Osteoblast (primary cell): ENCODE results near the gene EIF2AK3. TPM values are rescaled to one million over a fixed set of nuclear protein-coding genes. Genes with fewer than 3 reads are reported as not detected.

Experiments
- DNase-seq: peaks from one replicate; pipeline ENCODE4 v3.0.0; 2011; ENCODE audit warnings: low spot score, mixed read lengths; ENCODE audit not compliant: insufficient read length; ENCODE audit errors: missing footprints
- H2AFZ ChIP-seq: 2 replicates; pipeline ENCODE4 v1.6.0; 2011; ENCODE audit warnings: mild to moderate bottlenecking, low read length
- H3K27ac ChIP-seq: 2 replicates; pipeline ENCODE4 v1.5.1; 2011; ENCODE audit warnings: mild to moderate bottlenecking, low read depth, low read length, moderate library complexity
- H3K27me3 ChIP-seq: 2 replicates; pipeline ENCODE4 v1.6.0; 2012; ENCODE audit warnings: mild to moderate bottlenecking, control low read depth, inconsistent platforms, low read length, moderate library complexity; ENCODE audit not compliant: insufficient read depth
- H3K36me3 ChIP-seq: 2 replicates; pipeline ENCODE4 v1.5.1; 2011; ENCODE audit warnings: mild to moderate bottlenecking, low read length, control low read depth, moderate library complexity; ENCODE audit not compliant: insufficient read depth
- H3K4me1 ChIP-seq: 2 replicates; pipeline ENCODE4 v1.5.1; 2011; ENCODE audit warnings: mild to moderate bottlenecking, low read length, control low read depth, moderate library complexity; ENCODE audit not compliant: insufficient read depth
- H3K4me2 ChIP-seq: 2 replicates; pipeline ENCODE4 v1.6.0; 2011; ENCODE audit warnings: mild to moderate bottlenecking, low read length; ENCODE audit not compliant: insufficient read depth
- H3K4me3 ChIP-seq: fragments of 200-600 bp; sonication (generic); 3 replicates; pipeline ENCODE4 v1.5.1; 2012; ENCODE audit warnings: mild to moderate bottlenecking, low read length, inconsistent platforms; ENCODE audit not compliant: insufficient read depth
- H3K79me2 ChIP-seq: 2 replicates; pipeline ENCODE4 v1.6.0; 2012; ENCODE audit warnings: mild to moderate bottlenecking, low read length, control low read depth, inconsistent platforms; ENCODE audit not compliant: insufficient read depth
- H3K9me3 ChIP-seq: 2 replicates; pipeline ENCODE4 v1.5.1; 2011; ENCODE audit warnings: low read depth, low read length, control low read depth
- H4K20me1 ChIP-seq: 2 replicates; pipeline ENCODE4 v1.6.0; 2012; ENCODE audit warnings: mild to moderate bottlenecking, low read length, control low read depth; ENCODE audit not compliant: insufficient read depth
- CTCF ChIP-seq: IDR thresholded peaks from 2 replicates; pipeline ENCODE4 v1.5.1; 2011; ENCODE audit warnings: mild to moderate bottlenecking, low read depth, low read length, moderate library complexity; ENCODE audit errors: extremely low read depth
- total RNA-seq: library from RNA; depleted of rRNA; stranded (reverse); fragments of >200 nt; gene quantifications from 2 replicates; pipeline ENCODE4 v1.2.3, GENCODE V29; 2012

Gene EIF2AK3
- total RNA-seq, 1 donor, result 25.7 TPM

GRCh38 chr2:88591698-88592097 lies 35.6 kb downstream of the EIF2AK3 start:
- H3K4me2 ChIP-seq, result no peak overlapping the region
- peaks cover 6% of the 10 kb centered on the region for H3K79me2 ChIP-seq
- H3K27me3 ChIP-seq, result no peaks in the 10 kb centered on the region
- DNase-seq, result no peak
- peak overlapping the region; percentile 43 for H3K27ac ChIP-seq
- no peaks in the 10 kb centered on the region for H3K4me1 ChIP-seq
- no peak for TF ChIP-seq CTCF
- H3K9me3 ChIP-seq, result no peaks in the 10 kb centered on the region
- peaks cover 37% of the 10 kb centered on the region for H3K36me3 ChIP-seq
- no peaks in the 10 kb centered on the region for H4K20me1 ChIP-seq
- H3K4me3 ChIP-seq, result no peak overlapping the region
- no peak overlapping the region for H2AFZ ChIP-seq

- Histone ChIP-seq H3K4me3 (no peak overlapping the region), H3K4me1 (no peaks in the 10 kb centered on the region)
- DNase-seq, result no peak
Measured at GRCh38 chr2:88590998-88591613, 36.2 kb downstream of the EIF2AK3 start.

GRCh38 chr2:88585969-88586368 lies 41.3 kb downstream of the EIF2AK3 start:
- Histone ChIP-seq H3K9me3 (no peaks in the 10 kb centered on the region), H3K4me2 (no peak overlapping the region), H3K27ac (no peak overlapping the region), H3K36me3 (peaks cover 59% of the 10 kb centered on the region), H3K27me3 (no peaks in the 10 kb centered on the region), H3K4me3 (no peak overlapping the region), H3K79me2 (no peaks in the 10 kb centered on the region), H2AFZ (no peak overlapping the region), H3K4me1 (no peaks in the 10 kb centered on the region), H4K20me1 (no peaks in the 10 kb centered on the region)
- no peak for DNase-seq
- TF ChIP-seq CTCF, result no peak

More at GRCh38 chr2:88590998-88591613, 36.2 kb downstream of the EIF2AK3 start:
- H3K9me3 ChIP-seq, result no peaks in the 10 kb centered on the region
- TF ChIP-seq CTCF, result peak; percentile 87
- H4K20me1 ChIP-seq, result no peaks in the 10 kb centered on the region
- no peak overlapping the region for H3K4me2 ChIP-seq
- no peaks in the 10 kb centered on the region for H3K27me3 ChIP-seq
- H3K79me2 ChIP-seq, result peaks cover 1% of the 10 kb centered on the region
- H2AFZ ChIP-seq, result no peak overlapping the region
- peaks cover 37% of the 10 kb centered on the region for H3K36me3 ChIP-seq
- peak overlapping the region; percentile 43 for H3K27ac ChIP-seq

- H3K27ac ChIP-seq, result no peak overlapping the region
- H3K4me3 ChIP-seq, result no peak overlapping the region
- H3K79me2 ChIP-seq, result no peaks in the 10 kb centered on the region
- no peak for TF ChIP-seq CTCF
- peaks cover 67% of the 10 kb centered on the region for H3K36me3 ChIP-seq
- no peaks in the 10 kb centered on the region for H4K20me1 ChIP-seq
- H3K4me1 ChIP-seq, result no peaks in the 10 kb centered on the region
- no peak overlapping the region for H3K4me2 ChIP-seq
- DNase-seq, result no peak
- H3K27me3 ChIP-seq, result no peaks in the 10 kb centered on the region
- H2AFZ ChIP-seq, result no peak overlapping the region
- H3K9me3 ChIP-seq, result no peaks in the 10 kb centered on the region
Measured at GRCh38 chr2:88582030-88582429, 45.2 kb downstream of the EIF2AK3 start.
